GM18519 (cell line): ENCODE measurements around the gene HEPH.
"Not testable (repeated sequence)": the region's sequence is repeated elsewhere in the genome, so short reads cannot be mapped to it uniquely, and the experiment has no call there.

ENCODE experiments used
- ATAC-seq: cut with Tn5 transposase; IDR thresholded peaks from one replicate; pipeline ENCODE4 v1.9.1; 2021; ENCODE audit warnings: mild to moderate bottlenecking, moderate library complexity; ENCODE audit not compliant: unreplicated experiment, low FRiP score

HEPH gene, protein sequence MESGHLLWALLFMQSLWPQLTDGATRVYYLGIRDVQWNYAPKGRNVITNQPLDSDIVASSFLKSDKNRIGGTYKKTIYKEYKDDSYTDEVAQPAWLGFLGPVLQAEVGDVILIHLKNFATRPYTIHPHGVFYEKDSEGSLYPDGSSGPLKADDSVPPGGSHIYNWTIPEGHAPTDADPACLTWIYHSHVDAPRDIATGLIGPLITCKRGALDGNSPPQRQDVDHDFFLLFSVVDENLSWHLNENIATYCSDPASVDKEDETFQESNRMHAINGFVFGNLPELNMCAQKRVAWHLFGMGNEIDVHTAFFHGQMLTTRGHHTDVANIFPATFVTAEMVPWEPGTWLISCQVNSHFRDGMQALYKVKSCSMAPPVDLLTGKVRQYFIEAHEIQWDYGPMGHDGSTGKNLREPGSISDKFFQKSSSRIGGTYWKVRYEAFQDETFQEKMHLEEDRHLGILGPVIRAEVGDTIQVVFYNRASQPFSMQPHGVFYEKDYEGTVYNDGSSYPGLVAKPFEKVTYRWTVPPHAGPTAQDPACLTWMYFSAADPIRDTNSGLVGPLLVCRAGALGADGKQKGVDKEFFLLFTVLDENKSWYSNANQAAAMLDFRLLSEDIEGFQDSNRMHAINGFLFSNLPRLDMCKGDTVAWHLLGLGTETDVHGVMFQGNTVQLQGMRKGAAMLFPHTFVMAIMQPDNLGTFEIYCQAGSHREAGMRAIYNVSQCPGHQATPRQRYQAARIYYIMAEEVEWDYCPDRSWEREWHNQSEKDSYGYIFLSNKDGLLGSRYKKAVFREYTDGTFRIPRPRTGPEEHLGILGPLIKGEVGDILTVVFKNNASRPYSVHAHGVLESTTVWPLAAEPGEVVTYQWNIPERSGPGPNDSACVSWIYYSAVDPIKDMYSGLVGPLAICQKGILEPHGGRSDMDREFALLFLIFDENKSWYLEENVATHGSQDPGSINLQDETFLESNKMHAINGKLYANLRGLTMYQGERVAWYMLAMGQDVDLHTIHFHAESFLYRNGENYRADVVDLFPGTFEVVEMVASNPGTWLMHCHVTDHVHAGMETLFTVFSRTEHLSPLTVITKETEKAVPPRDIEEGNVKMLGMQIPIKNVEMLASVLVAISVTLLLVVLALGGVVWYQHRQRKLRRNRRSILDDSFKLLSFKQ

DNA sequence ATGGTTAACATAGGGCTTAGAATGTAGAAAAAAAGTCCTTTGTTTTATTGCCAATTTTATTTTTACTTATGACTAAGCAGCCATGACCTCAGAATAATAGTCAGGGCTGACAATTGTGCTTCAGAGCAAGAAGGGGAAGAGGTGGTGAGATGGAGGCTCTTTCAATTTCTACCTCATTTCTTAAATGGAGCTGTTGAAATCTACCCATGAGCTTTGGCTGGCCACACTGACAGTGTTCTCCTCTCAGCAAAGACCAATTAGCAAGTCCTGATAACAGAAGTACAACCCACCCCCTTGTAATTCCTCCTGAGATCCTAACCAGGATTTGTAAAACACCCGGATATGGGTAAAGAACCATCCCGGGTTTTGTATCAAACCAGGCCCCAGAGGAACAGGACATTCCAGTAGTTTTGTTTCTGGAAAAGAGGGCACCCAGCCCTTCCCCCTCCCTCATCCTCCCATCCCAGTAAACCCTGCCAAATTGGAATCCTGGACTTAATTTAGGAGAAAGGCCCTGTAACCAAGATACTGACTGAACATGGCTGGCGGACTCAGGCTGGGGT is at the start of gene HEPH:
TSS of gene HEPH (plus strand) at position 399 of the 563 bp plus-strand sequence. CDS start 6,324 bp downstream, outside the sequence.
- ATAC-seq: no peak

DNA sequence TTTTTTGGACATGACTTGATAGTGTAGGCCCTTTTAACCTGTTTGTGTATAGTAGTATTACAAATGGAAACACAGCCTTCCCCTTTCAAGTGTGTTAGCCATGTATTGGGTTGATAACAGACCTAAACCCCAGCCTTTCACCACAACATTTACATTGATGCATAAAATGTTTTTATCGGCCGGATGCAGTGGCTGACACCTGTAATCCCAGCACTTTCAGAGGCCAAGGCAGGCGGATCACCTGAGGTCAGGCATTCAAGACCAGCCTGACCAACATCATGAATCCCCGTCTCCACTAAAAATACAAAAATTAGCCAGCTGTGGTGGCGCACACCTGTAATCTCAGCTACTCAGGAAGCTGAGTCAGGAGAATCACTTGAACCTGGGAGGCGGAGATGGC is 45.3 kb upstream of the HEPH start:
- ATAC-seq: not testable (repeated sequence)

DNA sequence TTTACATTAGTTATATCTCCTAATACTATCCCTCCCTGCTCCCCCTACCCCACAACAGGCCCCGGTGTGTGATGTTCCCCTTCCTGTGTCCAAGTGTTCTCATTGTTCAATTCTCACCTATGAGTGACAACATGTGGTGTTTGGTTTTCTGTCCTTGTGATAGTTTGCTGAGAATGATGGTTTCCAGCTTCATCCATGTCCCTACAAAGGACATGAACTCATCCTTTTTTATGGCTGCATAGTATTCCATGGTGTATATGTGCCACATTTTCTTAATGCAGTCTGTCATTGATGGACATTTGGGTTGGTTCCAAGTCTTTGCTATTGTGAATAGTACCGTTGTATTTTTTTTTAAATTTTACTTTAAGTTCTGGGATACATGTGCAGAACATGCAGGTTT is 42.7 kb upstream of the HEPH start:
- not testable (repeated sequence) for ATAC-seq

DNA sequence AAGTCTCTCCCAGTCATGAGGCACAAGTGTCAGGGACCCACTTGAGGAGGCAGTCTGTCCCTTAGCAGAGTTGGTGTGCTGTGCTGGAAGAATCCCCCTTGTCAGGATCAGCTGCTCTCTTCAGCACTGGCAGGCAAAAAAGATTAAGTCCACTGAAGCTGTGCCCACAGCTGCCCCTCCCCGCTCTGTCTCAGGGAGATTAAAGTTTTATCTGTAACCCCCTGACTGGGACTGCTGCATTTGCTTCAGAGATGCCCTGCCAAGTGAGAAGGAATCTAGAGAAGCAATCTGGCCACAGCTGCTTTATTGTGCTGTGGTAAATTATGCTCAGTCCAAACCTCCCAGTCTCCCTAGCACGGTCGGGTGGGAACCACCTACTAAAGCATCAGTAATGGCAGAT is 37.4 kb upstream of the HEPH start:
- no peak for ATAC-seq

DNA sequence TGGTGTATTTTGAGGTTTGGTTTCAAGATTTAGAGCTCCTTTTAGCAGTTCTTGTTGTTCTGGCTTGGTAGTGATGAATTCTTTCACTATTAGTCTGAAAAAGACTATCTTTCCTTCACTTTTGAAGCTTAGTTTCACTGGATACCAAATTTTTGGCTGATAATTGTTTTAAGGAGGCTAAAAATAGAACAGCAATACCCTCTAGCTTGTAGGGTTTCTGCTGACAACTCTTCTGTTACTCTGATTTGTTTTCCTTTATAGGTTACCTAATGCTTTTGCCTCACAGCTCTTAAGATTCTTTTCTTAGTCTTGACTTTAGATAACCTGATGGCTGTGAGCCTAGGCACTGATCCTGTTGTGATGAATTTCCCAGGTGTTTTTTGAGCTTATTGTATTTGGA is 33.6 kb upstream of the HEPH start:
- ATAC-seq: no peak

DNA sequence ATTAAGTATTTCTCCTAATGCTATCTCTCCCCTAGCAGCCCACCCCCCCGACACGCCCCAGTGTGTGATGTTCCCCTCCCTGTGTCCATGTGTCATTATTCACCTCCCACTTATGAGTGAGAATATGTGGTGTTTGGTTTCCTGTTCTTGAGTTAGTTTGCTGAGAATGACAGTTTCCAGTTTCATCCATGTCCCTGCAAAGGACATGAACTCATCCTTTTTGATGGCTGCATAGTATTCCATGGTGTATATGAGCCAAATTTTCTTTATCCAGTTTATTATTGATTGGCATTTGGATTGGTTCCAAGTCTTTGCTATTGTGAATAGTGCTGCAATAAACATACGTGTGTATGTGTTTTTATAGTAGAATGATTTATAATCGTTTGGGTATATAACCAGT is 28.8 kb upstream of the HEPH start:
- ATAC-seq: not testable (repeated sequence)

DNA sequence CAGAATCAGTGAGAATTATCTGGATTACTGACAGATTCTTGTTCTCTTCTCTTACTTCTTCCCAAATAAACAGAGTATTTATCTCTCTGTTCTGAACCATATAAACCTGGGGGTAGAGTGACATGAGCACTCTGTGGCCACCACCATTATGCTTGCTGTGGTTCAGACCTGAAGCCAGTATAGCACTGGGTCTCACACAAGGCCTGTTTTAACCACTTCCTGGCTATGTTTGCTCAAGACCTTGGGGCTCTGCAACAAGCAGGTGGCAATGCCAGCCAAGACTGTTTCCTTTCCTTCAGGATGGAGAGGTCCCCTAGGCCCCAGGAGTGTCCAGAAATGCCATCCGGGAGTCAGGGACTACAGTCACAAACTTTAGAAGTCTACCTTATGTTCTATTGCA is 21.7 kb upstream of the HEPH start:
- ATAC-seq: no peak

DNA sequence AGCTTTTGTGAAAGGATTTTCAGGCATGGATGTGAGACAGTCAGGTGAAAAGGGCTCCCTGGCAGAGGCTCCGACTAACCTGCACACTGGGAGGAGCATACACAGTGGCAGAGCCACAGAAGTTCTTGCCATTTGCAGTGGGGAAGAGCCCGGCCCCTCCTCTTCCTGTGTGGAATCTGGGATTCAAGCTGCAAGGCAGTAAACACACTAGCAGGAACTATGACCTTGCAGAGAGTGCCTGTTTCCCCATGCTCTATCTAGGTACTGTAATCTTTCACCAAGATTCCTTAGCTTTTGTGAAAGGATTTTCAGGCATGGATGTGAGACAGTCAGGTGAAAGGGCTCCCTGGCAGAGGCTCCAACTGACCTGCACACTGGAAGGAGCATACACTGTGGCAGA is 19.8 kb upstream of the HEPH start:
- ATAC-seq: no peak

DNA sequence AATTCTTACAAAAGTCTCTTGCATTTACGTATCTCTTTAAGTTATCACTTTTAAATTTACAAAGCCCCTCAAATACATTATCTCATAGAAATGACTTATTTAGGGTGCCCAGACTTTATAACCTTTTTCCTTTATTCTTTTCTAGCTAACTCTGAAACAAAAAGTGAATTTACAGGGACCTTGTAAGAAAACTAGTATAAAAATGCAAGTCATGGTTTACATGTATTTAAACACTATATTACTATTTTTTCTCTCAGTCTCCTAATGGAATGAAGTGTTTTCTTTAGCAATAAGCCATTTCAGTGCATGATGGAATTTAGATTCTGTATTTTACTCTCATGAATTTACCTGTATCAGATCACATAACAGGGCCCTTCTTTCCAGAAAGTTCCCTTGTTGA is 14.5 kb upstream of the HEPH start:
- no peak for ATAC-seq

DNA sequence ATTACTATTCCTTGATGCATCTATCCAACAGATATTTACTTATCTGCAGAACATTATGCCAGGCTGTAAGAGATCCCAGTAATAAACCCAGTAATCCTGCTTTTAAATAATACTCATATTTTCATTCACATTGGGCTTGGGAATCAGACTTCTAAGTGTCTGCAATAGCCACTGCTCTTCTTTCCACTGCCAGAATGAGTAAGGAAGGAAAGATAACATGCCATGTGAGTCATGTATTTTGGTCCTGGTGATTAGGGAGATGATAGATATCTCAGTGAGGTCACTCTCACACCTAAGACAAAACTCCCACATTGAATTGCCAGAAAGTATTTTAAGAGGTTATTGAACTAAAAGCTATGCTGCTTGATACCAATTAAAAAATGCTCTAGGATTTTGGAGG is 13.9 kb upstream of the HEPH start:
- ATAC-seq: no peak

DNA sequence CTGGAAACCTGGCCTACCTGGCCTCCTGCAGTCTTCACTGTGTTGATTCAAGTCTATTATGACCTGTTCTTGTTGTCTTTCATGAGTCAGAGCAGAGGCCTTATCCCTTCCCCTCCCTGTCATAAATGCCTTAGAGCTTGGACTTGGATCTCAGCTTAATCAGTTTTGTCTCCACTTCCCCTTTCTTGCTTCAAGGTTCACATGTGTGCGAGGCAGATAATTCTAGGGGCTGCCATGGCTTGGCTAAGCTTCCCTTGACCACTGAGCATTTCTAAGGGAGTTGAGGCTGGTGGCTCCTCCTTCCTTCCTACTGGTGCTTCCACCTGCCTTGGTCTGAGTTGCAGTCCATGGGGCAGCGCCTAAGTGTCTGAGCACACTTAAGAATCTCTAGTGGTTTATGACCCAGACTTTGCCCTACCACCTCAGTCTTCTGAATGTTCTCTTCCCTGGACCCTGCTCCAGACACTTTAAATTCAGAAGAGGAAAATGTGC is 1.7 kb upstream of the HEPH start:
- peak; percentile 51 for ATAC-seq

DNA sequence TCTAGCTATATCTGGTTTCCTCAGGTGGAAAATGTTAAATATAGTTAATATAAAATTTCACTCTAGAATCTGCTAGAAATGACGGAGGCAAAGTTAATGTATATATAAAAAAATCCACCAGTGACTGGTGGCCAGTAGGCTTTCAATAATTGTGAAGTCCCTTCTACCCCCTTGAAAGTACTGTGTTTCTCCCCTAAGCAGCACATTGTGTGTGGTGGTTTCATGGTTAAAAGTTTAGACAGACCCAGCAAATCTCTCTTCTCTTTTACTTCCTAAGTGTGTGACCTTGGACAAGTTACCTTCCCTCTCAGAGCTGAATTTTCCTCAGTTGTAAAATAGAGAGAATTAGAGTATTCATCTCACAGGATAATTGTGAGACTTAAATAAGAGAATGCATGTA is 600 bp upstream of the HEPH start:
- no peak for ATAC-seq

DNA sequence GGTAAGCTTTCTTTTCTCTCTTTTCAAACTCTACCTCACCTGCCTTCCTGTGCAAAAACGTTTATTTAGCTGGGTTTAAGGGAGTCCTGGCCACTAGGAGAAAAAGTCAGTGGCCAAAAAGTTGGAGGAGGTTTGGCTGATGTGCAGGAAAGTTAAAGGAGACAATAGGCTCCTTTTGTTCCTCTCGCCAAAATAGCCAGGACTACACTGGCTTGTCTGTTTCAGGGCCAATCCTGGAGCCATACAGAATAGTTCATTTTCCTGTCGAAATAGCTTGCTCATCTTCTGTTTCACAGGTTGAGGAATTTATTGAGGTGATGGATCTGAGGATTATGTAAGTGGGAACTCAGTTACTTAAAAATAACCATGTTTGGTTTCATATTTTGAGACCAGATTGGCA is 423 bp downstream of the HEPH start:
- no peak for ATAC-seq

DNA sequence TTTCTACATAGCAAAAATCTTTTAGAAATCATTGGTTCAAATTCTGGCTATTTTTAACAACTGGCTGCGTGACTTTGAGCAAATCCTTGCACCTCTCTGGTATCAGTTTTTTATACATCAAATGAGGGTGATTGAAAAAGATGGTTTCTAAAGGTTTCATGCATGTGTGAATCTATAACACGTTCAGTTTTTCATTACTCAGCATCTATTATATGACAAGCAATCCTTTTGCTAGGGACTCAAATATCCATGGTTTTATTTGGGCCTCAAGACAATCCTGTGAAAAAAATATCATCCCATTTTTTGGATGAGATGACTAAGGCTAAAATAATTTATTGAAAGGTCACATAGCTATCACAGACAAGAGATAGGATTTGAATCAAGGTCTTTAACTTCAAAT is 884 bp downstream of the HEPH start:
- no peak for ATAC-seq

DNA sequence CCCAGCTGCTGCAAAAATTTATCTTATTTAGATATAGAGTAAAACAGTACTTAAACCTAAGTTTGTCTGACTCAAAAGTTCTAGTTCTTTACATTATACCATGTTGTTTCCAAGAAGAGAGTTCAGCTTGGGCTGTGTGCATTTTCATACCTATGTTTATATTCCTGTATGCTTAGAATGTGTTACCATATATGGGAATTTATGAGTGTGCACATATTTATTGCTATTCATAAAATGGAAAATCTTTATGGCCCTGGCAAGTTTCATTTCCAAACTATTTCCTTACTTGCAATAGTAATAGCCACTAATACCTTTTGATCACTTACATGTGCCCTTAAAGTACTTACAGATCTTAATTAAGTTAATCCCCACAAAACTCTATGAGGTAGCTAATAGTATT is 2.6 kb downstream of the HEPH start:
- ATAC-seq: no peak

DNA sequence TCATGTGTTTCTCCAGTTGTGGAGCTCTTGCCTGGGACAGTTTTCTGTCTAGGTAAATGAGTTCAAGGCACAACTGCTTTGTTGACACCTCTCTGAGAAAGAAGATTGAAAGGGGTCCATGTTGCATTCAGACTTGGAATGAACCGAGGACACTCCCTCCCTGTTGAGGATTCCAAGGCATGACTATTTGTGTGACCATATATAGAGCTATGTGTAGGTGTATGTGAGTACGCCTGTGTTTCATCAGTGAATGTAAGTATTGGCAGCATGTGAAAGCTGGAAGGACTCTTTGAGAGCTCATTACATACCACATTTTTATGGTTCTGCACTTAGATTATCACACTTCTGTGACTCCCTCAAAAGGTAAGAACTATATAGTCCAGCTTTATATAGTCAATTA is 3.4 kb downstream of the HEPH start:
- ATAC-seq: no peak

DNA sequence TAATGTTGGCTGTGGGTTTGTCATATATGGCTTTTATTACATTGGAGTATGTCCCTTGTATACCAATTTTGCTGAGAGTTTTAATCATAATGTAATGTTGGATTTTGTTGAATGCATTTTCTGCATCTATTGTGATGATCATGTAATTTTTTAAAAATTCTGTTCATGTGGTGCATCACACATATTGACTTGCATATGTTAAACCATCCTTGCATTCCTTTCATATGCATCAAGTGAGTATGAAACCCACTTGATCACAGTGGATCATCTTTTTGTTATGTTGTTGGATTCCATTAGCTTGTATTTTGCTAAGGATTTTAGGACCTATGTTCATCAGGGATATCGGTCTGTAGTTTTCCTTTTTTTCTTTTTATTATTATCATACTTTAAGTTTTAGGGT is 12.1 kb downstream of the HEPH start:
- no peak for ATAC-seq

DNA sequence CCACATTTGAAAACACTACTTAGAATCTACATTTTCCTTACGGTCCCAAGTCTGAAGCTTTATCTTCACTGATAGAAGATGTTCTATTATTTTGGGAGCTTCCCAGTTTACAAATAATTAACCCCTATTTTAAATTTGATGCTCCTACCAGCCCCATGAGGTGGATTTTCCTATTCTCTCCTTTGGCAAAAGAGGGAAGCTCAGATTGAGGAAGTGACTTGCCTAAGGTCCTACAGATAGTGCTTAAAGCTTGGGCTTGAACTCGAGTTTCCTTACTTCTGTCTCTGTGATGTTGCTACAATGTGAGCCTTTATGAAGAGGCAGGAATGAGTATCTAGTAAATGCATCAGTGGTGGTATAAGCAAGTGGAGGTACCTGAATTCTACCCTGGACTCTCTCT is 27.5 kb downstream of the HEPH start:
- no peak for ATAC-seq

DNA sequence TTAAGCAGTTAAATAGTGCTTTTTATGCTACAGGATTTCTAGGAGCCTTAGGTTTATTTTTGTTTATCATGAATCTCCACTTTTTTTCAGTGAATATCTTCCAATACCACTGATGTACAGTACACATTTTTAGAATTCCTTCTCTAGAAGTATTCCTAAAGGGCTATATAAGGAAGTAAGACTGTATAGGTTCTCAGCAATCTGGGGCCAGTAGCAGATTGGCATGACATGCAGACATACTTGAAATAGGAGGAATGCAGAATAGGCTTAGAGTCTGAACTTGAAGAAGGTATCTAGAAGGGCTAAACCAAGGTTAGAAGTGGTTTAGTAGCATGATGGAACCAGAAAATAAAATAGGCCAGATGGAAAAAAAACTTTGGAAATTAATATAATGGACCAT is 29.8 kb downstream of the HEPH start:
- no peak for ATAC-seq

DNA sequence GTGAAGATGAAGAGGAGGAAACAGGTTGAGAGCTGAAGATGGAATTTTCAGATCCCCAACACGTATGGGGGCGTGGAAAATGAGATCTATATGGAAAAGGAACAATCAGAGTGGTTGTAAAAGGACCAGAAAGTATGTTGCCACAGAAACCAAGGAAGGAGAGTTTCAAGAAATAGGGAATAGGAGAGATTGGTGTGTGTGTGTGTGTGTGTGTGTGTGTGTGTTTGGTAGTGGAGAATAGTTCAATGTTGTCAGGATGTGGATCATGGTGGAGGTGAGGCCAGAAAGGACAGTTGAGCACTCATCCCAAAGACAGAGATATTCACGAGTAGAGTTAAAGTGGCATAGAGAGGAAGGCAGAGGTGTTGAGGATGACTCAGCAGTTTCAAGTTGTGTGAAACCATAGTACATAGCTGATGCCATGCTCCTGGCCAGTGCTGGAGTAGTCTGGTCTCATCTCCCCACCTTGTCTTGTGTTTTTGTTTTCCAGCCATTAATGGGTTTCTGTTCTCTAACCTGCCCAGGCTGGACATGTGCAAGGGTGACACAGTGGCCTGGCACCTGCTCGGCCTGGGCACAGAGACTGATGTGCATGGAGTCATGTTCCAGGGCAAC is 36.1 kb downstream of the HEPH start:
- ATAC-seq: no peak
